ENCODE results near the gene ACSL5.
"Not testable (repeated sequence)": the region's sequence is repeated elsewhere in the genome, so short reads cannot be mapped to it uniquely, and the experiment has no call there.

The ACSL5 gene

DNA sequence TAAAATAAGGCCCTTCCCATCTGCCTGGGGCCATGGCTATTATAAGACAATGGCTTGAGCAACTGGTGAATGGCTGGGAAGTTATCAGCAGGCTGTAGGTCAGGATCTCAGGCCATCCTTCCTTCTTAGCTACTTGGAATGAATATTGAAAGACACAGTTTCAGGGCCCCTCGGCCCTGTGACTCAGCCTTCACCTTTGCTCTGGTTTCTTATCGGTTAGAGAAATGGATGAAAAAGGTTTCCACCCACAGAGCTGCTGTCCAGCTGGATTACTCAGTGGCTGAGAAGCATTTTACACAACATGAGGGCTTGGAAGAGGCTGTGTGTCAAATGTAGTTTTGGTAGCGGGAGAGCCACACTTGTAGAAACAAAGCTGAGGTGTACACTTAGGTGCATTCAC, 9.4 kb downstream of the ACSL5 start:
- DNase-seq (ENCODE audit: low read depth) = no peak
- TF ChIP-seq, protein P1, sequence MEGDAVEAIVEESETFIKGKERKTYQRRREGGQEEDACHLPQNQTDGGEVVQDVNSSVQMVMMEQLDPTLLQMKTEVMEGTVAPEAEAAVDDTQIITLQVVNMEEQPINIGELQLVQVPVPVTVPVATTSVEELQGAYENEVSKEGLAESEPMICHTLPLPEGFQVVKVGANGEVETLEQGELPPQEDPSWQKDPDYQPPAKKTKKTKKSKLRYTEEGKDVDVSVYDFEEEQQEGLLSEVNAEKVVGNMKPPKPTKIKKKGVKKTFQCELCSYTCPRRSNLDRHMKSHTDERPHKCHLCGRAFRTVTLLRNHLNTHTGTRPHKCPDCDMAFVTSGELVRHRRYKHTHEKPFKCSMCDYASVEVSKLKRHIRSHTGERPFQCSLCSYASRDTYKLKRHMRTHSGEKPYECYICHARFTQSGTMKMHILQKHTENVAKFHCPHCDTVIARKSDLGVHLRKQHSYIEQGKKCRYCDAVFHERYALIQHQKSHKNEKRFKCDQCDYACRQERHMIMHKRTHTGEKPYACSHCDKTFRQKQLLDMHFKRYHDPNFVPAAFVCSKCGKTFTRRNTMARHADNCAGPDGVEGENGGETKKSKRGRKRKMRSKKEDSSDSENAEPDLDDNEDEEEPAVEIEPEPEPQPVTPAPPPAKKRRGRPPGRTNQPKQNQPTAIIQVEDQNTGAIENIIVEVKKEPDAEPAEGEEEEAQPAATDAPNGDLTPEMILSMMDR (IDR thresholded peaks at IDR 0.05; ENCODE audit: control insufficient read depth, insufficient read depth, low read depth, low read length, missing control alignments) = no peak
- no peak overlapping the region for H3K4me3 ChIP-seq (ENCODE audit: control insufficient read depth, low read depth, low read length)

DNA sequence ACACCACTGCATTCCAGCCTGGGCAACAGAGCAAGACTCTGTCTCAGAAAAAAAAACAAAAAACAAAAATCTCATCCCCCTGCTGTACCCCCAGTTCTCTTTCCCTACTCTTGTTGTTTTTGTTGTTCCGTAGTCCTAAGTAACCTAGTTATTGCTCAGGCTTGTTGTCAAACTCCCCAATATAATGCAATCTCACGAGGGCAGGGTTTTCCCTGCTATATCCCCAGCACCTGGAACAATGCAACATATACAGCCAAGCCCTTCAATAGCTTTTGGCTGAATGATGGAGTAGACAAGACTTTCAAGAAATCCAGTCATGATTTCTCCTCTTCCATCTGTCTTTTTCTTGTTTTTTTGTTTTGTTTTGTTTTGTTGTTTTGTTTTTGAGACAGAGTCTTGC, 10.2 kb downstream of the ACSL5 start:
- no peak for DNase-seq (ENCODE audit: low read depth)

DNA sequence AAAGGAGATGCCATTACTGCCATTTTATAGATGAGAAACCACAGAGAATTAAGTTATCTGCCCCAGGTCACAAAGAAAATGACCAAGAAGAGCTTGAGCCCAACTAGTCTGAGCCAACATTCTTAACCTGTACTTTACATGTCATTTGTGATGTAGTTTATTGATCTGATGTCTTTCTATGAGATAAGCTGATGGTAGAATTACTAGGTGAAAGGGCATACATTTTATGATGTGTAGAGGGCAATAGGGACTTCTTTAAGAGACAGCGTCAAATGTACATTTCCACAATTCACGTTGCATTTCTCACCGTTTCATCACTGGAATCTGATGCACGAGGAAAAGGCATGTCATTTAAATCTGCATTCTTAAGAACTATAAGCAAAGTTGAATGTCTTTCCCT, 11.3 kb downstream of the ACSL5 start:
- no peak overlapping the region for H3K4me3 ChIP-seq (ENCODE audit: control insufficient read depth, low read depth, low read length)
- TF ChIP-seq, protein P1 (IDR thresholded peaks at IDR 0.05; ENCODE audit: control insufficient read depth, insufficient read depth, low read depth, low read length, missing control alignments) = no peak
- no peak for DNase-seq (ENCODE audit: low read depth)

More for the DNA sequence above, 10.2 kb downstream of the ACSL5 start:
- no peak overlapping the region for H3K4me3 ChIP-seq (ENCODE audit: control insufficient read depth, low read depth, low read length)
- TF ChIP-seq, protein P1 (IDR thresholded peaks at IDR 0.05; ENCODE audit: control insufficient read depth, insufficient read depth, low read depth, low read length, missing control alignments) = no peak

DNA sequence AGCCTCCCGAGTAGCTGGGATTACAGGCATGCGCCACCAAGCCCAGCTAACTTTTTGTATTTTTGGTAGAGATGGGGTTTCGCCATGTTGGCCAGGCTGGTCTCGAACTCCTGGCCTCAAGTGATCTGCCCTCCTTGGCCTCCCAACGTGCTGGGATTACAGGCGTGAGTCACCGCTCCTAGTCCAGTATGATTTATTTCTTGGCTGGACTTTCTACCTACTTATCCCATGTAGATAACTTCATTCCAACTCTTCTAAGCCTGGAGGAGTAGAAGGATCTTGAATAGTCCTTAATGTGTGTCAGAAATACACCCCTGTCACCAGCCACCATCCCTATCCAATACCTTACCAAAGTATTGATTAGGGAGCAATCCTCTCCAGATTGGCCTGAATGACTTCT, 14.1 kb downstream of the ACSL5 start:
- DNase-seq (ENCODE audit: low read depth); H3K4me3 ChIP-seq (ENCODE audit: control insufficient read depth, low read depth, low read length): not testable (repeated sequence)

DNA sequence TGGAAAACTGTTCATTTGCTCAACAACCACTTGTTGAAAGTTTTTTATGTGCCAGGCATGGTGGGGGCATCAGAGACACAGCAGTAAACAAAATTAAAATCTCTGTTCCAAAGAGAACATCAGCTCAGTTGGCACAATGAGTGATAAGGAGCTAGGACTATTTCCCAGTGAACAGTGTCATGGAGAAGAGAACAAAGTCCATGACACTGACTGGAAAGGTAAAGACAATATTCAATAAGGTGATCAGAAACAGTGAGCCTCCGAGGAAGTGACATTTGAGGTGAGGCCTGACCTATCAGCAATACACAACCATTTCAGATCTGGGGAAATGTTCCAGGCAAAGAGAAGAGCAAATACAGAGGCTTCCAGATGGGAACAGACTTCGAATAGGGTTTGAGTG, 14.6 kb downstream of the ACSL5 start:
- H3K4me3 ChIP-seq (ENCODE audit: control insufficient read depth, low read depth, low read length) = no peak overlapping the region
- no peak for DNase-seq (ENCODE audit: low read depth)
- TF ChIP-seq, protein P1 (IDR thresholded peaks at IDR 0.05; ENCODE audit: control insufficient read depth, insufficient read depth, low read depth, low read length, missing control alignments) = no peak

DNA sequence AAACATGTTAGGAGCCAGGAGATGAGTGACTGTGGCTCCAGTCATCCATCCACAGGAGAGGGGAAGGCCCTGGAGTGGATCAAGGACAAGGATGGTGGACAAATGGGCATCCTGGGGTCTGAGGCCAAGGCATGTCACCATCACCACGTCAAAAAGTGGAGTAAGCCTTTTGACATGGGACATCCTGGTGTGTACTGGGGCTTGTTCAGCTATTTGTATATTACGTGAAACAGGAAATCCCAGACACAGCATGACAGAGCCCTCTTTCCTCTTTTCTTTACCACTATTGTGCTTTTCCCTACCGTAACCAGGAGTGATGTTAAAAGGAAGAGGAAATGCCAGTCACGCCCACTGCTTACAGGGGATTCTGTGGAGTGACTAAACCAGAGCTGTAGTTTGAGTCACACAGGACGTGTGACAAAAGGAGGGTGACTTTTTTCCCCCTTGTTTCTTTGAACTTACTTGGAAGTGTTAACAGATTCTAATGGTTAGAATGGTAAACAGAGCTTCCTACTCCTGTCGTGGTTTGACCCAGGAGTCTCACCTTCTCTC, 15.4 kb downstream of the ACSL5 start:
- no peak overlapping the region for H3K4me3 ChIP-seq (ENCODE audit: control insufficient read depth, low read depth, low read length)
- no peak for DNase-seq (ENCODE audit: low read depth)
- TF ChIP-seq, protein P1 (IDR thresholded peaks at IDR 0.05; ENCODE audit: control insufficient read depth, insufficient read depth, low read depth, low read length, missing control alignments) = no peak

DNA sequence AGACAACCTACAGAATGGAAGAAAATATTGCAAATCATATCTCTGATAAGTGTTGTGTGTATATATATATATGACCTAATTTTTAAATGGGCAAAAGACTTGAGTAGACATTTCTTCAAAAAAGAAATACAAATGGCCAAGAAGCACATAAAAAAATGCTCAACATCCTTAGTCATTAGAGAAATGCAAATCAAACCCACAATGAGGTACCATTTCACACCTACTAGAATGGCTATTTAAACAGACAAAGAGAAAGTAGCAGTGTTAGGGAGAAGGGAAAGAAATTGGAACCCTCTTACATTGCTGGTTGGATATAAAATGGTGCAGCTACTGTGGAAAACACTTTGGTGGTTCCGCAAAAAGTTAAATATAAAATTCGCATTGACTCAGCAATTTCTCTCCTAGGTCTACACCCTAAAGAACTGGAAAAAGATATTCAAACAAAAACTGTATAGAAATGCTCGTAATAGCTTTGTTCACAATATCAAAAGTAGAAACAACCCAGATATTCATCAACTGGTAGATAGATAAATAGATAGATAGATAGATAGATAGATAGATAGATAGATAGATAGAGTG, 16.3 kb downstream of the ACSL5 start:
- no peak overlapping the region for H3K4me3 ChIP-seq (ENCODE audit: control insufficient read depth, low read depth, low read length)
- TF ChIP-seq, protein P1 (IDR thresholded peaks at IDR 0.05; ENCODE audit: control insufficient read depth, insufficient read depth, low read depth, low read length, missing control alignments) = no peak
- no peak for DNase-seq (ENCODE audit: low read depth)
